ENCODE measurements around the gene LSAMP. TPM values are rescaled to one million over a fixed set of nuclear protein-coding genes. Genes with fewer than 3 reads are reported as not detected.

The LSAMP gene
- total and polyA plus RNA-seq, 2 donors (not counting 1 experiment from before 2014, with no cell fraction given): not detected

GRCh38 chr3:116405231-116405630 lies 40.1 kb downstream of the LSAMP start:
- Mint-ChIP-seq H3K27ac (no peak overlapping the region), H3K27me3 (no peaks in the 10 kb centered on the region), H3K4me1 (no peaks in the 10 kb centered on the region), H3K9me3 (ENCODE audit: insufficient read depth) (no peaks in the 10 kb centered on the region), H3K4me3 (no peak overlapping the region)
- CTCF ChIA-PET: no interaction called here
- Histone ChIP-seq H3K27me3 (replicated peaks in 1 of 4; ENCODE audit: control extremely low read depth in 1 of 4, control insufficient read depth in 3 of 4, insufficient read depth in 4 of 4, low read length in 3 of 4) (no peaks in the 10 kb centered on the region), H3K36me3 (replicated peaks in 1 of 2; ENCODE audit: control extremely low read depth in 1 of 2, control insufficient read depth in 1 of 2, extremely low read depth in 1 of 2, insufficient read depth in 2 of 2, low read length in 1 of 2) (no peaks in the 10 kb centered on the region), H3K4me2 (replicated peaks; ENCODE audit: low read depth, low read length, poor library complexity, severe bottlenecking) (no peak overlapping the region), H4K20me1 (ENCODE audit: control insufficient read depth, insufficient read depth, low read length, poor library complexity, severe bottlenecking) (no peaks in the 10 kb centered on the region), H3K9ac (ENCODE audit: low read length) (no peak overlapping the region), H3K4me1 (ENCODE audit: control insufficient read depth in 2 of 2, insufficient read depth in 2 of 2, low read length in 2 of 2) (no peaks in the 10 kb centered on the region), H3K4me3 (ENCODE audit: control extremely low read depth in 1 of 5, extremely low read depth in 1 of 5, insufficient read depth in 1 of 5, low read depth in 2 of 5, low read length in 4 of 5) (no peak overlapping the region), H3K9me3 (ENCODE audit: control extremely low read depth in 1 of 3, control insufficient read depth in 2 of 3, insufficient read depth in 1 of 3, low read length in 2 of 3) (no peaks in the 10 kb centered on the region), H3K79me2 (ENCODE audit: control insufficient read depth, insufficient read depth, low read length) (no peaks in the 10 kb centered on the region), H3K27ac (ENCODE audit: low read length in 2 of 2) (no peak overlapping the region), H2AFZ (ENCODE audit: insufficient read depth, low read depth, low read length, poor library complexity, severe bottlenecking) (no peak overlapping the region)
- TF ChIP-seq EZH2 (IDR thresholded peaks at IDR 0.05; ENCODE audit: borderline replicate concordance, insufficient read depth, low read depth, low read length, poor library complexity, severe bottlenecking): no peak
- TF ChIP-seq CTCF (IDR thresholded peaks at IDR 0.05): no peak
- no peak for ATAC-seq (ENCODE audit: low read depth)
- no peak for DNase-seq
- intact Hi-C loops (cut with micrococcal nuclease): no loop called here
- WGBS (ENCODE audit: insufficient coverage): no CpG with 5 or more reads among the region's 2 CpGs
- POLR2A ChIA-PET: no interaction called here

- ChIA-PET POLR2A (no interaction called here), CTCF (no interaction called here)
- no peak for DNase-seq
- Mint-ChIP-seq H3K9me3 (ENCODE audit: insufficient read depth) (no peaks in the 10 kb centered on the region), H3K4me1 (no peaks in the 10 kb centered on the region), H3K27ac (no peak overlapping the region), H3K27me3 (no peaks in the 10 kb centered on the region), H3K4me3 (no peak overlapping the region)
- Histone ChIP-seq H3K9me3 (ENCODE audit: control extremely low read depth in 1 of 3, control insufficient read depth in 2 of 3, insufficient read depth in 1 of 3, low read length in 2 of 3) (no peaks in the 10 kb centered on the region), H3K9ac (ENCODE audit: low read length) (no peak overlapping the region), H3K4me2 (replicated peaks; ENCODE audit: low read depth, low read length, poor library complexity, severe bottlenecking) (no peak overlapping the region), H3K79me2 (ENCODE audit: control insufficient read depth, insufficient read depth, low read length) (no peaks in the 10 kb centered on the region), H2AFZ (ENCODE audit: insufficient read depth, low read depth, low read length, poor library complexity, severe bottlenecking) (no peak overlapping the region), H3K4me1 (ENCODE audit: control insufficient read depth in 2 of 2, insufficient read depth in 2 of 2, low read length in 2 of 2) (no peaks in the 10 kb centered on the region), H4K20me1 (ENCODE audit: control insufficient read depth, insufficient read depth, low read length, poor library complexity, severe bottlenecking) (no peaks in the 10 kb centered on the region), H3K36me3 (replicated peaks in 1 of 2; ENCODE audit: control extremely low read depth in 1 of 2, control insufficient read depth in 1 of 2, extremely low read depth in 1 of 2, insufficient read depth in 2 of 2, low read length in 1 of 2) (no peaks in the 10 kb centered on the region), H3K27me3 (replicated peaks in 1 of 4; ENCODE audit: control extremely low read depth in 1 of 4, control insufficient read depth in 3 of 4, insufficient read depth in 4 of 4, low read length in 3 of 4) (no peaks in the 10 kb centered on the region), H3K4me3 (ENCODE audit: control extremely low read depth in 1 of 5, extremely low read depth in 1 of 5, insufficient read depth in 1 of 5, low read depth in 2 of 5, low read length in 4 of 5) (no peak overlapping the region), H3K27ac (ENCODE audit: low read length in 2 of 2) (no peak overlapping the region)
- no peak for ATAC-seq (ENCODE audit: low read depth)
- TF ChIP-seq EZH2 (IDR thresholded peaks at IDR 0.05; ENCODE audit: borderline replicate concordance, insufficient read depth, low read depth, low read length, poor library complexity, severe bottlenecking) (no peak), CTCF (IDR thresholded peaks at IDR 0.05) (no peak)
- intact Hi-C loops (cut with micrococcal nuclease): no loop called here
- WGBS (ENCODE audit: insufficient coverage): no CpG with 5 or more reads among the region's 2 CpGs
These were observed 45.5 kb downstream of the LSAMP start for GRCh38 chr3:116399701-116400226.
